OCI-LY7 (cell line): ENCODE measurements around the gene RAET1L. TPM values are rescaled to one million over a fixed set of nuclear protein-coding genes. Genes with fewer than 3 reads are reported as not detected.

Experiments used
- total RNA-seq, 2 experiments: library from RNA; depleted of rRNA in 1 of 2; stranded (reverse); fragments of >200 nt in 1 of 2; shearing (Covaris generic) in 1 of 2; gene quantifications; 2 replicates each; pipeline ENCODE4 v1.2.3, GENCODE V29; 2014 to 2022

The RAET1L gene
- total RNA-seq, 2 experiments from 2014 or later, result not detected

Other genes starting within 250 kb of the RAET1L start
- 1.1 and 1.5 TPM in 2 replicates for gene LRP11, start 161.2 kb downstream of the RAET1L start, total RNA-seq (2014; rRNA removed; shearing (Covaris generic))
- 1.2 and 1.5 TPM in 2 replicates for gene LRP11, start 161.2 kb downstream of the RAET1L start, total RNA-seq (2022)
- not detected in 2 replicates for gene RAET1E, start 127.4 kb downstream of the RAET1L start, total RNA-seq (2014; rRNA removed; shearing (Covaris generic))
- gene RAET1E, start 127.4 kb downstream of the RAET1L start, total RNA-seq (2022), result not detected in 2 replicates
- not detected in 2 replicates for gene RAET1G, start 102.4 kb downstream of the RAET1L start, total RNA-seq (2014; rRNA removed; shearing (Covaris generic))
- not detected in 2 replicates for gene RAET1G, start 102.4 kb downstream of the RAET1L start, total RNA-seq (2022)
- 0.60 TPM in 1 of 2 replicates, not detected in the other for gene ULBP2, start 83.5 kb downstream of the RAET1L start, total RNA-seq (2014; rRNA removed; shearing (Covaris generic))
- gene ULBP2, start 83.5 kb downstream of the RAET1L start, total RNA-seq (2022), result 2.6 and 3.0 TPM in 2 replicates
- 0.79 and 0.82 TPM in 2 replicates for gene ULBP1, start 61.6 kb downstream of the RAET1L start, total RNA-seq (2014; rRNA removed; shearing (Covaris generic))
- 1.9 and 2.3 TPM in 2 replicates for gene ULBP1, start 61.6 kb downstream of the RAET1L start, total RNA-seq (2022)
- 3.5 and 4.5 TPM in 2 replicates for gene ULBP3, start 43.6 kb upstream of the RAET1L start, total RNA-seq (2014; rRNA removed; shearing (Covaris generic))
- 4.1 and 4.3 TPM in 2 replicates for gene ULBP3, start 43.6 kb upstream of the RAET1L start, total RNA-seq (2022)
- not detected in 2 replicates for gene PPP1R14C, start 117.5 kb upstream of the RAET1L start, total RNA-seq (2014; rRNA removed; shearing (Covaris generic))
- gene PPP1R14C, start 117.5 kb upstream of the RAET1L start, total RNA-seq (2022), result 1.3 and 1.8 TPM in 2 replicates